HG03342 (cell line): ENCODE results near the gene MACROH2A2.
"Not testable (repeated sequence)": the region's sequence is repeated elsewhere in the genome, so short reads cannot be mapped to it uniquely, and the experiment has no call there.

Source experiments
- ATAC-seq: cut with Tn5 transposase; IDR thresholded peaks from one replicate; pipeline ENCODE4 v1.9.1; 2021; ENCODE audit warnings: mild to moderate bottlenecking, moderate library complexity; ENCODE audit not compliant: unreplicated experiment

MACROH2A2 gene

GRCh38 chr10:70147259-70147625, 94.6 kb downstream of the MACROH2A2 start:
- ATAC-seq: no peak

GRCh38 chr10:70148516-70148915, 95.9 kb downstream of the MACROH2A2 start:
- no peak for ATAC-seq

GRCh38 chr10:70155255-70155838, 102.7 kb downstream of the MACROH2A2 start:
- ATAC-seq: no peak

- no peak for ATAC-seq
Measured at GRCh38 chr10:70158113-70158512, 105.5 kb downstream of the MACROH2A2 start.

- not testable (repeated sequence) for ATAC-seq
Measured at GRCh38 chr10:70159366-70159765, 106.7 kb downstream of the MACROH2A2 start.

GRCh38 chr10:70160798-70161197, 108.2 kb downstream of the MACROH2A2 start:
- no peak for ATAC-seq
